CD4-positive, alpha-beta T cell treated with Interleukin-4 for 1 hour (primary cell): Measurements from ENCODE around the gene HOXA11.

Experiments
- DNase-seq, 2 donors: peaks; one replicate each; pipeline ENCODE4 v3.0.0-alpha.2; 2020 to 2022

Gene HOXA11

DNA sequence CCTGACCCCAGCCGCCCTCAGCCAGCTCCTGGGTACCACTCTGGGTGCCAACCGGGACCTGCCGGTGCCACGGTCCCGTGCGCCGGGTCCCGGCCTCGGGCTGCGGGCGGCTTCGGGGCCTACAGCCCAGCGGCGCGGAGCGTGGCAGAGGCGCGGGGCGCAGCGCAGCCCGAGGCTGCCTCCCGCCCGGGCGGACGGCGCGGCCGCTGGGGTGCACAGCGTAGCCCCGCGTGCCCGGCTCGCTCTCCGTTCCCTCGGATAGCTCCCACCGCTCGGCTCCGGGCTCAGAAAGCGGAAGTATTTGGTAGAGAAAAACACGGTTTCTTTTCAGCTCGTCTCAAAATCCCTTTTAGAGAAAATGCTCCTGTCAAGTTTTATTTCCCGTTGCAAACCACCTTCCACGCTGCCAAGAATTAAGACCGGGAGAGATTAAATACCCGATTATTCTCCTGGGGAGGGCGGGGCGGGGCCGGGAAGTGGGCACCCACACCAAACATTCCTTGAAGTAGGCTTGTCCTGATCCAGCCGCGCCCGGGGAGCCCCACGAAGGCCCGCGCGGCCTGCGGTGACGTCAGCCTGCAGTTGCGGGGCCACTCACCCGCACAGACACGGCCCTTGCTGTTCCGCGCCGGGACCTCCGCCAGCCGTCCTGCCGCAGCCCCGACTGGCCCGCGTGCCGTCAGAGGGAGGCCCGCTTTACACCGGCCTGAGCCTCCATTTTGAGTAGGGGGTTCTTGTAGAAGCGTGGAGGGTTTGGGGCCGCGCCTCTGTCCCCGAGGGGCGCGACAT lies 7.7 kb upstream of the HOXA11 start:
- DNase-seq: peak in 1 of 2 donors; percentile 42

DNA sequence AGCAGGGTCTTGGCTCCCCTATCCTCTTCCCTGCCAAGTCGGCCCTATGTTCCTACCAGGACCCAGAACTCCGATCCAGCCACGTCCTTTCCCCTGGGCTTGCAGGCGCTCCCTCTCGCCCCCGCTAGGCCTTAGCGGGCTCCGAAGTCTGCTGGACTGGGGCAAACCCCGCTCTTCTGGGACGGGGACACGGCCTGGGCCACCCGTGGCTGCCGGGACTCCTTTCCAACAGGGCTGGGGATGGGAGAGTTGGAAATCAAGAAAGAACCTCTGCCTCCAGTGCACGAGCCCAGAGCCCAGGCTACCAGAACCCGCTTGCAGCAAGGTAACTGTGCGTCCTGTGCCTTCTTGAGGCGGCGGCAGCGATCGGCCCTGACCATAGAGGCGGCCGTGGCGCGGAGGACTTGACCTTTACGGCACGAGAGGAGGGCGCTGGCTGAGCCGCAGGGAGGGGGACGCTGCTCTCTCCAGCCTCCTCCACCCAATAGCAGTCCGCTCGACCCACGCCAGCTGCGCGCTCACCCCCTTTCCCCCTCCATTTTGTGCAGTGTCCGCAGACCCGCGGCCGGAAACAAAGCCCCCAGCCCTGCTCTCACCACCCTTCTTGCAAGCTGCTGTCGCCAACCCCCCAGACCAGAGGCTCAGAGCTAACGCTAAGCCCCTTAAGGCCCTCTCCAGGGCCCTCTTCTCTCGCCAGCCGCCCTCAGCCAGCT lies 7.0 kb upstream of the HOXA11 start:
- DNase-seq: no peak

DNA sequence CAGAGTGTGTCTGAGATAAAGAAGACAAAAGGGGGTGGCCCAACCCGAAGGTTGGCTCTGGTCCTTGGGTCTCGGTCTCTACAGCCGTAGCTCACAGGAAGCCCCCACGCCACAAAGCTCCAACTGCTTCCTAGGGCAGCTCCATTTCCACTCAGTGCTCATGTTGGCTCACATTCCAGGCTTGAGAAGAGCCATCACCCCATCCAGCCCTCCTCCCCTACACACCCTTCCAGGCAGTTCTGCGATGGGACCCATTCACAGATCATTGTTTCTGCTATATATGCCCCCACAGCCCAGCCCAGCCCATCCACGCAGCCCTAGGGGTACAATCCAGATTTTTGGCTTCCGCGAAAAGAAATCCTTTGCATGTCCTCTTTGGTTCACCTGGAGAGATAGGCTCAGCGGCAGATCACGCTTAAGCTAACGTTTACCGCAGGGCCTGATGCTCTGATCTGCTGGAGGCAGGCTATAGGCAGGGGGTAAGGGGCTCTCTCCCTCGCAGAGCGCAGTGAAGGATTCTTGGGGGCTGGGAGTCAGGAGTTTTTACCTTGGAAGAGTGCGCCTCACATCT lies 6.2 kb upstream of the HOXA11 start:
- DNase-seq: no peak

DNA sequence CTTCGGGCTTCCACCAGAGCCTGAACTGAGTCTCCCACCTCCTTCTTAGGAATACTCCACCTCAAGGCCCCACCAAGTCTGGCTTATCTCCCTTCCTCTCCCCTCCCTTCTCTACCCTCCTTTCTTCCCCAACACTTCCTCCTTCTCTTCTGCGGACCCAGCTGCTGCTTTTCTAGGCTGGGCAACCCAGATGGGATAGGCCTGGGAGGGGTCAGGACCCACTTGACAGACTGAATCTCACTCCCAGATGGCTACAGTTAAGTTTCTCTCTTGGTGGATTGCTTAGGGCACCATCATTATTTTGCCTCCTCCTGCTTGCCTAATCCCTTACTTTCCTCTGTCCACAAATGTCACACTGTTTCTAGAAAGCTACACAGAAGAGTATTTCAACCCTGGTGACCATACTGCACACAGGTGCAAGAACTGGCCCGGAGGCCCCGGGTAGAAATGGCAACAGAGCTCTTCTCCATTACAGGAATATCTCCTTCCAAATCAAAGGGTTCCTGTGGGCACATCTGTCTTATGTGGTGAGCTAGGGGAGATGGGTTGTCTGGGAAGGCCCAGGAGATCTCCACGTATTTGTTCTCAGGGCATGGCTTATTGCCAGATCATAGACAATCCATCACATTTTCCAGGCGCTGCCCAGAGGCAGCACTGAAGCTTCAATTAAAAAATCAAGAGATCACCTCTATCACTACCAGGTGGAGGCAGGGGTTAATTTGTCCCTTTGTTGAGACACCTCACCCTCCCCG lies 5.1 kb upstream of the HOXA11 start:
- no peak for DNase-seq

DNA sequence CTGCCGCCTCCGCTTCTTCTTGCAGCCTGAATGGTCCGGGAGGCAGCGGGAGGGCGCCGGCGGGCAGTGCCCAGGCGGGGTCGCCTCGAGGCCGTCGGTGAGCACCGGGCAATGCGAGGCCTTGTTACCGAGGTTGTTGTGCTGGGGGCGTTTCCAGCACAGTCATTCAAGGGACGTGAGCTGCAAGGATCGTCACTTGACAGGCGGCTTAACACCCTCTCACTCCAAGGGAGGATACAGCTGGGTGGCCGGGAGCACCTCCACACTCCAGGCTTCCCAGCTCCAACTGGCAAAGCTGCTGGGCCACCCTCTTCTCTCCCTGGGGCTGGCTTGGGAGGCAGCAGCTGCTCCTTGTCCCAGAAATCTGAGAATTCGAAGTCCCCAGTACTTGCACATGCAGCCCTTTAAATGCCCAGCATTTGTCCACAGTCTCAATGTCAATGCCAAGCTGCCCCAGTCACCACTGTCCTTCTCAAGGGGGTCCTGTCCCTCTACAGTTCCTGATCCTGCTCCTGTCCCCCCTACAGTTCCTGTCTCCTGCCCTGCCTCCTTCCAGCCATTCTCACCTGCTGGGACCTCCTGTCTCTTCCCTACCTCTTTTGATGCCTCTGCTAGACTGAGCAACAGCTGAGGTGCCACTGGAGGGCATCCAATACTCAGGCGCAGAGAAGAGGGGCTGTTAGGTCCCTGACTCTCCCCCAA lies 4.4 kb upstream of the HOXA11 start:
- DNase-seq: peak in 1 of 2 donors; percentile 9

DNA sequence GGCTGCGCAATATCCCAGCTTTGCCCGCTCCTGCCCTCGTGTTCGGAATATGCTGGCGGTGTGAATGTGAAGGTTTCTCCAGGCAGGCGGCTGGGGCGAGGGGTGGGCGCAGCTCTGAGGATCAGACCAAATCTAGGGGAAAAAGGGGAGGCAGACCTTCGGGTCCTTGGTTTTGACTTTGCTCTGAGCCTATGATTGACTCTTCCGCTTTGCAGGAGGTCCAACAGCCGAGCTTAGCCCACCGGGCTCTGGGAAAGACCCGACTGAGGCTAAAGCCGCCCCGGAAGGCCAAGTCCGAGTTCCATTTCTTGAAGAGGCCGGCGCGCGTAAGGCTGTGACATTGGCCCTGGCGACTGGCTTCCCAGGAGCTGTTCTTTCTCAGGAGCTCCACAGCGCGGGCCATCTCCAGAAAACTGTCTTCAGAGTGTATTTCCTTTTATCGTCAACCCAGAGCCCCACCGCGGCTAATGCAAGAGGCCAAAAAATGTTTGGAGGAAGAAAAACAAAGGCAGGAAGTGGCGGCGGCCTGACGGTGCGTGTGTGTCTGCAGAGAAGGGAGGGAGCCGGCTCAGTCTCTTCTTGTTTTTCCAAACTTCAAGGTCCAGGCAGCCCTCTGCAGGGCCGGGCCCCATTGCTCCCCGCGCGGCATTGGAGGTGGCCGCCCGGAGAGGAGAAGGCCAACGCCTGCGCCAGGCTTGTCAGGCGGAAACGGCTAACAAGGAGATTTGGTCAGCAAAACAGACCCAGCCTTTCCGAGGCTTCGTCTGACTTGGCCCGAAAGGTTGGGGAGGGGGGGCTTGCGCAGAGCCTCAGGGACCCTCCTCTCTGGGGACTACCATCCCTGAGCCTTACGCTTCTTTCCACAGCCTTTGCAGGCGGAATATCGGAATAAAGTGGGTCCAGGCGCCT lies 3.6 kb upstream of the HOXA11 start:
- DNase-seq: peak in 1 of 2 donors; percentile 37

DNA sequence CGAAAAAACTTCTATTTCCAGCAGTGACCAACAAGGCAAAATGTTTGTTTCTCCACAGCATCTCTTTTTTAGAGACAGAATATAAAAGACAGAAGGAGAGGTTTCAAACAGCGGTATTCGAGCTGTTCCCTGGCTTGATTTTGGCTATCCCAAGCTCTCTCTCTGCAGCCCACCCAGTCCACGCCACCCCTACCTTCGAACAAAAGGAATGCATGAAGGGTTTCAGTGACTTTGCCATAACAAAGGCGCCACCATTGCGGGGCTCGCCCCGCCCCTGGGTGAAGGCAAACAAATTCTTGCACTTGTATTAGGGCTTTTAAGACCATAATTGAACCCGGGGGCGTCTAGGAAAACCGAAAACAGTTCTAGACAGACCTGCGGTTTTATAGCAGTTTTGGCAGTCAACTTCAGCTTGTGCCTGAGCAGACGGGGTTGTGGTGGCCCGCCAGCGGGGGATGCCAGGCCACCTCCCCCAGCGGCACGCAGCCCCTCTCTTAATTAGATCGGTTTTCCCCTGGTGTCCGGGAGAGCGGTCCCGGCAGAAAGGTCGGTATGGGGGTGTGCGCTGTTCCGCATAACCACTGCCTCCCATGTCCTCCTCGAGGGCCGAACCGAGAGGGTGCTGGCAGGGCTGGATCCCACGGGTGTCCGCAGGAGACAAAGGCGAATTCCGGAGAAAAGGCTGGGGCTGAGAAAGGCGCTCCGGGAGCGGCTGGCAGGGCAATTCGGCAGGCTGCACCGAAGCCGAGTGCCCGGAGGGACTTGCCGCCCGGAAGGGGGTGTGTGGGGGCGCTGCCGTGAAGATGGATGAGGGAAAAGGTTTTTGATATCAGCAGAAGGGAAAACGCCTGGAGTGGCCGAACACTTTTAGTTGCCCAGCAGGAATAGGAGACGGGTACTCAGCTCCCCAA lies 2.7 kb upstream of the HOXA11 start:
- DNase-seq: peak in 1 of 2 donors; percentile 11

DNA sequence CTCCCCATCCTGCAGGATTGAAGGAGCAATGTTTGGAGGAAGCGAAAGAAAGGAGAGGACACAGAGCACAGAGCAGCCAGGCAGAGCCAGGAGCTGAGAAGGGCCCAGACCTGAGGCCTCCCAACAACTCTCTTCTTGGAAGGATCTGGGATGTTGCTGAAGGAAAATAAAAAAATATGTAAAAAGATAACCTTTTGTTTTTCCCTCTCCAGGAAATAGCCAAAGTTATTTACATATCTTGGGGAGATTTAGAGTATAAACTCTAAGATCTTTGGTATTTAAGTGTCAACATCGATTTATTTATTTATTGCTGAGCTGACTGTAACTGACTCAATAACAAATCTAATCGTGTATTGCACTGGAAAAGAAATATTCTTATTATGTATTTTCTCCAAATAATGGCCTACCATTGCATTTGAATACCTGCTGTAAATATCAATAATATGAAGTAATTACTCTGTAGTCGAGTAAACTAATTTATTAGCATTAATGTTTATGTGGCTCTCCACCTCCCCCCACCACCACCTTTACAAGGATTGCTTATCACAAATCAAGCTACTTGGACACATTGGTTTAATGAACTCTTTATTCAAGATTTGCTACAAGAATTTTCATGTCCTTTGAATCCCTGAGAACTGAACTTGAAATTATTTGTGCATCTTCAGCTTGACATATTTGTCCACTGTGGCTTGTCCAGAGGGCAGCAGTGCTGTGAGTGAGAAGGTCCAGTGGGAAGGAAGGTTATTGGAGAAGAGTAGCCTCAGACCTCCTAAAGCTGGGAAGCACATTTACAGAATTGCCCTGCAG lies 1.8 kb upstream of the HOXA11 start:
- DNase-seq: no peak

DNA sequence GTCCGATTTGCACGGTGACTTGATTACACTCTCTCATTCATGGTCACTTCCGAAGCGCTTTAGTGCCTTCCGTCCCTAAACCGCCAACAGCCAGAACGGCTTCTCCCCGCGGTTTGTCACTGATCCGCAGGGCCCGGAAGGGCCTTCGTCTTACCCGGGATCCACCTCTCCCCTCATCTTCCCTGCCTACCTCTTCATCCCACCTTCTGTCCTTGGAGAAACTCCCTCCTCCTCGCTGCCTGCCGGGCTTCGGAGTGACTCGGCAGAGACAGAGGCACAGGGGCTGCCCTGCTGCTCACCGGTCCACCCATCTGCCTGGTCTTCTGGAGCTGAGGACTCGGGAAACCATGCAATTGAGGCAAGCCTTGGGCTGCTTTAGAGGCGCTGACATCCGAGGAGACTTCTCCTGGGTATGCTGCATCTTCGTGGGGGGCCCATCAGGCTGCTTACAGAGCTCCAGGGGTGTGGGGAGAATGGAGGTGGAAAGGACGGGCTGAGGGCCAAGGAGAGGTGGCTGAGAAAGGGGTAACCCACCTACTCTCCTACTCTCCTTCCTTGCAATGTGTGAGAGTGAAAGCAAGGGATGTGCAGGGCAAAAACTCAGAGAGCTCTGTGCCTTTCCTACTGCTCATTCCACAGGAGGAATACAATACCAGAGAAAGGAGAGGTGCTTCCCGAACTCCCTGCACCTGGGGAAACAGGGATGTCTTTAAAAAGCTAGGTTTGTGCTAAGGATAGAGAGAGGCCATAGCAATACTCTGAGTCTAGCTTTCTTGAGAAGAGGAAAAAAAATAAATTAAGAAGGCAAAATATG lies 1.0 kb upstream of the HOXA11 start:
- peak in 1 of 2 donors; percentile 11 for DNase-seq

DNA sequence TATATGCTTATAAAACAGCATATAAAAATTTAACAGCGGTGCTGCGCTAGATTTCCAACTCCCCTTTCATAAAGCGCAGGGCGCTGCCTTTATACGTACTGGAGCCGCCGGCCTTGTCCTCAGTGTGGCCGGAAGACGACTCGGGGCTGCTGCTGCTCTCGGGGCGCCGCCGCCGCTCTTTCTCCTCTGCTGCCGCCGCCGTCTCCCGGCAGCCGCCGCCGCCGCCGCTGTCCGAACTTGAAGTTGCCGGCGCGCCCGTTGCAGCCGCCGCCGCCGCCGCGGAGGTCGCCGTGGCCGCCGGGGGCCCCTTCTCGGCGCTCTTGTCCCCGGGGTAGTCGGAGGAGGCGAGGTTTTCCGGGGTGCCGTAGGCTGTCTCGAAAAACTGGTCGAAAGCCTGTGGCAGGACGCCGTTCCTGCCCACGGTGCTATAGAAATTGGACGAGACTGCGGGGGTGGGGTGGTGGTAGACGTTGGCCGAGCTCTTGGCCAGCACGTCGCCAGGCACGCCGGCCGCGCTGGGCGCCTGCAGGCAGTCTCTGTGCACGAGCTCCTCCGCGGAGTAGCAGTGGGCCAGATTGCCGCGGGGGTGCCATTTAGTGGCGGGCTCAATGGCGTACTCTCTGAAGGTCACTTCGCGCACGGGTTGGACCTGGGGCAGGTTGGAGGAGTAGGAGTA lies 557 bp downstream of the HOXA11 start:
- no peak for DNase-seq

DNA sequence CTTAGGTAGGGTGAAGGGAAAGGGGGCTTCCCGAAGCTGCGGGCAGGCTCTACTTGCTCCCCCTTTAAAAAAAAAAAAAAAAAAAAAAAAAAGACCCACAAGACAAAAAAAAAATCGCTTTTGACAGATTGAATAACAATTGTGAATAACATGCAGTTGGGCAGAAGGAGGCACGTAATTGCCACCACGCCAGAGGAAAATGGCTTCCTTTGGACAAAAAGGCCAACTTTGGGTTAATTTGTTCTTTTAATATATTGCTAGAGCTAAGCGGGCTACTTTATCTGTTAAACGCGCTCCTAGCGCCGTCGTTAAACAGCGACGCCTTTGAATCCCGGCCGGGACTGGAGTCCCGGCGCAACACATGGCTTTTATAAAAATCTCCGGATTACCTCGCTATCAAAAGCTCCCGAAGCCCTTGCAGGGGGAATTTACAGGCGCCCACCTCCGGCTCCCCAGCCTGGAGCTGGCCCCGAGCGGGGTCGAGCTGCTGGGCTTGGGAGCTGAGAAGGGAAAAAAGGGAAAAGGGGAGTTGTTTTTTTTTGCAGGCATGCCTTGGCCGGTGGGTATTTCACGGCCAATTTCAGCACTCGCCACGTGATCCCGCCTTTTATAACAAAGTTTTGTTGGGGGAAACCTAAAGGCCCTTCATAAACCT lies 1.2 kb downstream of the HOXA11 start:
- DNase-seq: no peak

DNA sequence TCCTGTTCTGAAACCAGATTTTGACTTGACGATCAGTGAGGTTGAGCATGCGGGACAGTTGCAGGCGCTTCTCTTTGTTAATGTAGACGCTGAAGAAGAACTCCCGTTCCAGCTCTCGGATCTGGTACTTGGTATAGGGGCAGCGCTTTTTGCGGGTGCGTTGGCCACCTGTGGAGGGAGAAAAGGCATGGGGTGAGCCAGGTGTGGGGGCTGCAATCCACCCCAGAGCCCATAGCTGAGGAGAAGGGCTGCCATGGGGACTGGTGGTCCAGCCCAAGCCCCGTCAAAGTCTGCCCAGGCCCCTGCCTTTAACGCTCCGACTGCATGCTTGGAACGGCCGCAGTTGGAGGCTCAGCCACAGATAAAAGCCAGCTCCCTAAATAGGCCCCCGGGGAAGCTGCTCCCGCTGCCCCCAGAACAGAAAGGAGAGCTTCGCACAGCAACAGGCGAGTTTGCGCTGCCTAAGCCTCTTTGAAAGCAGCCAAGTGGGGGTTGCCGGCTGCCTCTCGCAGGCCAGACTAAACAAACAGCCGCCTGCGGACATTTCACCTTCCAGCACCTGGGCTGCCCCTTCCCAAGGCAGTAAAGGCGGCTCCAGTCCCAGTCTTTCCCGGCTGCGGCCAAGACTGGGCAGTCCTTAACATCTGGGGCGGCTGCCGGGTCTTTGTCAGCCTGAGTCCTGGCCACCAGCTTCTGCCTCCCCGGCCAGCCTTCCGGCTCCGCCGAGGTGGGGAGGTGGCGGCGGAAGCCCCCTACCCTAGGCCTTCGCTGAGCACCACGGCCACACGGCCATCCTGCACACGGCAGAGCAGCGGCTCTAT lies 2.0 kb downstream of the HOXA11 start:
- DNase-seq: peak in 1 of 2 donors; percentile 9

DNA sequence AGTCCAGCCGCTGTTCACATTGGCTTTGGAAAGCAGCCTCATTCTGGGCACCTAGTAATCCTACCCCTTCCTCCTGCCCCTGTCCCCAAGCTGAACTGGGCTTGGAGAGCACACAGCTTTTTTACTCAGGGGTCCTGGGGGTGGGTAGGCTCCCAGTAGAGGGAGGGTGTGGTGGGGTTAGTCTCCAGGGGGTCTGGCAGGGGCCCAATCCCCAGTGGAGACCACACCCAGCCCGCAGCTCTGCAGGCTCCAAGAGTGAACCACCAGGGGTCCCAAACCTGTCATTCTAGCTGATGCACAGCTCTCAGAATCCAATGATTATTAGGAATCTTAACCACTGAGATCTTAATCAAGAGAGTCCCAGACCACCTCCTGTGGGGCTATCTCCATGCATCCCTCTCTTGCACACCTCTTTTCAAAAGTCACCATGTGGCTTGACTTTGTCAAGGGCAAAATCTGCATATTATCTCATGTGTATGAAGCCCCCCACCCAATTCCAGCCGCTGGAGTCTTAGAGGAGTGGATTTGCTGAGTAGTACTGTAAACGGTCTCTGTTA lies 2.7 kb downstream of the HOXA11 start:
- peak in 1 of 2 donors; percentile 9 for DNase-seq

DNA sequence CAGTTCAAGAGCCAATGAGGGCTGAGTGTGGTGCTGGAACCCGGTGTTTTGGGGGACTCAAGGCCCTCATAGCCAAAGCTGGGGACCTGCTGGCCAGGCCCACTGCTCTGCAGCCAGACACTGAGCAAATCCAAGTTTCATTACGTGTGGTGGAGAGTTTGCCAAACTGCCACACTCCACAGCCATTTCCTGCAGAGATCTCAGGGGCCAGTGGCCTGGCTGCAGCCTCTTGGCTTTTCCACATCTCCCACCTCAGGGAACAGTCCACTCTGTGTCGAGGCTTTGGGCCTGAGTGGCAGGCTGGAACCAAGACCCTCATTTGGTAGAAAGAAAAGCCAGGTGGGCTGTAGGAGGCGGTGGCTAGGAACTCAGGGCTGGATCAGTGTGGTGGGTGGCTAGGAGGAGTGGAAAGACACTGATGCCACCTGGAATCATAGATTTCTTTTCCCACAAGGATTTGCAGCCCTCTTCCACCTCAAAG lies 3.2 kb downstream of the HOXA11 start:
- DNase-seq: peak in 1 of 2 donors; percentile 4

DNA sequence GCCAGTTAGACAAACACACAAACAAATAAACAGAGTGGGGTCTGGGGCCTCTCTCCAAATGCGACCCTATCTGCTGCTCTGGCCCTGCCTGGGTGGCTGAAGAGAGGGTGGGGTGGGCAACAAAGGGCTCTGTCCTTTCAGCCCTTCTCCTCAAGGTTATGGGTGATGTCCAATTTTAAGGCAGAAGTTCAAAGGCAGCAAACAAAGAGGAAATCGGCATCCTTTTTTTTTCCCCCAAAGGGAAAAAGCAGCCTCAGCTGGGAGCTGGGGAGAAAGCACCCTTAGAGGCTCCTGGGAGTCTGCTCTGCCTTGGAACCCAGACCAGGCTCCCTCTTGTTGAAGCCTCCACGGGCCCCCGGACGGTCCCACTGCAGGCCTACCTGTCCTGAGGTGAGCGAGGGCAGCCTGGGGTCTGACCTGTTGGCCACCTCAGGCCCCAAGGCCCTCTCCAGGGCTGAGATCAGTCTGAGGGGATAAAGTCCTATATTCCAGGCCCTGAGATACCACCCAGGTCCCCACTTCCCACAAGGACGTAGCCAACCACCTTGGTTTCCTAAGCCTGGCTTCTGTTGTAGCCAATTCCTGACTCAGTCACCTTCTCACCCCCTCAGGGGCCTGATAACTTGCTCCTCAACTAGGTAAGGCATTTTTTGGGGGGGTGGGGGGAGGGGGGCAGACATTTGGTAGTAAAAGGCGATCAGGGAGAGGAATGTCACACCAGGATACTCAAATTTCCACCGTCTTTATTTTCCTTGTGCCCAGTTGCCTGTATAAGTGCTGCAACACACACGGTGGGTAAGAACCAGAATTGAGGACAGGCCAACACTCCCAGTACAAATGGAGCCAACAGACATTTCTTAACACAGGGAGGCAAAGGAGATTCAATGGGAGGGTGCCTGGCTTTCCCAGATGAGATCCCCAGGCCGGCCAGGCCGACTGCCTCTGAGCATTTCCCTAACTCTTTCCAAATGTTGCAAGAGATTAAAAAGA lies 4.3 kb downstream of the HOXA11 start:
- peak in 1 of 2 donors; percentile 5 for DNase-seq
